Glutamatergic neuron (in vitro differentiated cells): Measurements from ENCODE around the gene SRC. TPM values are rescaled to one million over a fixed set of nuclear protein-coding genes. Genes with fewer than 3 reads are reported as not detected.

Experiments used
- DNase-seq: peaks from one replicate; pipeline ENCODE4 v3.0.0; 2022
- H3K27ac Mint-ChIP-seq: one replicate; pipeline ENCODE4 v1.8.0; 2020; ENCODE audit warnings: mild to moderate bottlenecking, mixed read lengths, inconsistent platforms; ENCODE audit not compliant: unreplicated experiment
- H3K27me3 Mint-ChIP-seq: one replicate; pipeline ENCODE4 v1.8.0; 2020; ENCODE audit warnings: mild to moderate bottlenecking, moderate library complexity, mixed read lengths, inconsistent platforms; ENCODE audit not compliant: unreplicated experiment
- H3K36me3 Mint-ChIP-seq: one replicate; pipeline ENCODE4 v1.8.0; 2020; ENCODE audit warnings: mild to moderate bottlenecking, mixed read lengths, inconsistent platforms; ENCODE audit not compliant: unreplicated experiment
- H3K4me1 Mint-ChIP-seq: one replicate; pipeline ENCODE4 v1.8.0; 2020; ENCODE audit warnings: mild to moderate bottlenecking, low read depth, mixed read lengths, inconsistent platforms; ENCODE audit not compliant: unreplicated experiment
- H3K4me3 Mint-ChIP-seq: one replicate; pipeline ENCODE4 v1.8.0; 2020; ENCODE audit warnings: mild to moderate bottlenecking, mixed read lengths, inconsistent platforms; ENCODE audit not compliant: unreplicated experiment
- H3K9me3 Mint-ChIP-seq: one replicate; pipeline ENCODE4 v1.8.0; 2020; ENCODE audit warnings: mild to moderate bottlenecking, moderate library complexity, mixed read lengths, inconsistent platforms; ENCODE audit not compliant: unreplicated experiment
- total RNA-seq: library from RNA; stranded (reverse); fragmentation: NEBNext Ultra II Directional; extraction: Animal tissue kit (Norgen Biotek cat#: 25700); gene quantifications from one replicate; pipeline ENCODE4 v1.2.1, GENCODE V29; 2021; ENCODE audit not compliant: unreplicated experiment
- TF ChIP-seq, protein P1 (sequence below): fragments of 200-600 bp; sonication (generic); IDR thresholded peaks from one replicate; pipeline ENCODE4 v1.5.0; 2021; ENCODE audit not compliant: partially characterized antibody, unreplicated experiment

Gene SRC
- total RNA-seq, 1 donor from 2014 or later = 39.2 TPM

DNA sequence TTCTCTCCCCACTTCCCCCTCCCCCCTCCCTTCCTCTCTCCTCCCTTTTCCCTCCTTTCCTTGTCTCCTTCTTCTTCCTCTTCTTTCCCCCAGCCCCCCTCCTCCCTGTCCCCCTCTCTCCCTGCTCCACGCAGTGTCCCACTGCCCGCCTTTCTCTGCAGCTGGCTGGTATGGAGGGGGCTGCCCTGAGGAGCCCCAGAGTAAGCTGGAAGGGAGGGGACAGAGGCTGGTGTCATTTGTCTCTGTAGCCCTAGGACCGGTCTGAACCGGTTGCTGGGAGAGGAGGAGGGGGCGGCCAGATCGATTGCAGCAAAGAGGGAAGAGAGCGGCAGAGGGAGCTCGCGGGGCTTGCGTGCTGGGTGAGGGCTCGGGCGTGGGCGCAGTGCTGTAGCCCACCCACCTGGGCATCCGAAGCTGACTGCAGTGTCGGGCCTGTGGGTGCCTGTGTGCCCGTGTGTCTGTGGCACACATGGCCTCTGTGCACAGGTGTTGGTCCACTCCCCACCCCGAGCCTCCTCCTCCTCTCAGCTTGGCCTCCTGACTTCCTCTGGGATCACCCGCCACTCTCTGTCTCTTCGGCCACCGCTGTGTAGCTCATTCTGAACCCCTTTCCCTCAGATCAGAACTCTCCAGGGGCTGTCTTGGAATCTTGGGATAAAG, 50.6 kb downstream of the SRC start:
- peak overlapping the region; percentile 100 for H3K27ac Mint-ChIP-seq
- H3K4me3 Mint-ChIP-seq = peak overlapping the region; percentile 80
- peaks cover 18% of the 10 kb centered on the region for H3K4me1 Mint-ChIP-seq
- TF ChIP-seq, protein P1, sequence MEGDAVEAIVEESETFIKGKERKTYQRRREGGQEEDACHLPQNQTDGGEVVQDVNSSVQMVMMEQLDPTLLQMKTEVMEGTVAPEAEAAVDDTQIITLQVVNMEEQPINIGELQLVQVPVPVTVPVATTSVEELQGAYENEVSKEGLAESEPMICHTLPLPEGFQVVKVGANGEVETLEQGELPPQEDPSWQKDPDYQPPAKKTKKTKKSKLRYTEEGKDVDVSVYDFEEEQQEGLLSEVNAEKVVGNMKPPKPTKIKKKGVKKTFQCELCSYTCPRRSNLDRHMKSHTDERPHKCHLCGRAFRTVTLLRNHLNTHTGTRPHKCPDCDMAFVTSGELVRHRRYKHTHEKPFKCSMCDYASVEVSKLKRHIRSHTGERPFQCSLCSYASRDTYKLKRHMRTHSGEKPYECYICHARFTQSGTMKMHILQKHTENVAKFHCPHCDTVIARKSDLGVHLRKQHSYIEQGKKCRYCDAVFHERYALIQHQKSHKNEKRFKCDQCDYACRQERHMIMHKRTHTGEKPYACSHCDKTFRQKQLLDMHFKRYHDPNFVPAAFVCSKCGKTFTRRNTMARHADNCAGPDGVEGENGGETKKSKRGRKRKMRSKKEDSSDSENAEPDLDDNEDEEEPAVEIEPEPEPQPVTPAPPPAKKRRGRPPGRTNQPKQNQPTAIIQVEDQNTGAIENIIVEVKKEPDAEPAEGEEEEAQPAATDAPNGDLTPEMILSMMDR = peak; percentile 31
- H3K9me3 Mint-ChIP-seq = peaks cover 10% of the 10 kb centered on the region
- H3K36me3 Mint-ChIP-seq = no peaks in the 10 kb centered on the region
- DNase-seq = peak; percentile 93
- H3K27me3 Mint-ChIP-seq = peaks cover 13% of the 10 kb centered on the region

DNA sequence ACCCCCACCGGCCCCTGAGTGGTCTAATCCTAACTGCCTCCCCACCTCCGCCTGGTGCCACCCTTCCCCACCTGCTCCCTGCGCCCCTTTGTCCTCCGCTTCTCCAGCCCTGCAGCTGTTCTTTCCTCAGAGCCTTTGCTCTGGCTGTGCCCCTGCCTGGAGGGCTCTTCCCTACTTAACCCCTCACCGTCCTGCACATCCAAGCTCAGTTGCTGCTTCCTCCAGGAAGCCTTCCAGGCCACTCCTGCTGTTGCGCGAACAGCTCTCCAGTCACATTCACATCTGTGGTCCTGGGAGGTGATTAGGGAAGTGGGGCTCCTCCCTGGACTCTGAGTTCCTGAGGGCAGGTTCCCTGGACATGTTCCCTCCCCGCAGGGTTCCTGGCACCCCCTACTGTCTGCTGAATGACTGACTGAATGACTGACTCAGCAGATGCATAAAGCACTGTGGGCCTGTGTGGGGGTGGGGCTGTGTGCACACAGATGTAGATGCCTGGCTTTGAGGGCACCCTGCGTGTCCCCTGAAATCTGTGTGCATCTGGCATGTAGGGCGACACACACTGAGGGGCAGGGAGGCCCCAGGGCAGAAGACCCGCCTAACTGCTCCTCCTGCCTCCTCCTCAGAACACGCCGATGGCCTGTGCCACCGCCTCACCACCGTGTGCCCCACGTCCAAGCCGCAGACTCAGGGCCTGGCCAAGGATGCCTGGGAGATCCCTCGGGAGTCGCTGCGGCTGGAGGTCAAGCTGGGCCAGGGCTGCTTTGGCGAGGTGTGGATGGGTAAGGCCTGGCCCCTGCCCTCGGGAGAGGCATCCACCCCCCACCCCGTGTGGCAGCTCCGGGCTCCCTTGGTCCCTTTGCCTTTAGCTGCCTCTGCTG, 51.4 kb downstream of the SRC start:
- H3K4me3 Mint-ChIP-seq = peak overlapping the region; percentile 80
- peaks cover 15% of the 10 kb centered on the region for H3K27me3 Mint-ChIP-seq
- H3K27ac Mint-ChIP-seq = peak overlapping the region; percentile 100
- TF ChIP-seq, protein P1 = no peak
- peaks cover 20% of the 10 kb centered on the region for H3K4me1 Mint-ChIP-seq
- peak; percentile 45 for DNase-seq
- H3K9me3 Mint-ChIP-seq = peaks cover 8% of the 10 kb centered on the region
- H3K36me3 Mint-ChIP-seq = no peaks in the 10 kb centered on the region

DNA sequence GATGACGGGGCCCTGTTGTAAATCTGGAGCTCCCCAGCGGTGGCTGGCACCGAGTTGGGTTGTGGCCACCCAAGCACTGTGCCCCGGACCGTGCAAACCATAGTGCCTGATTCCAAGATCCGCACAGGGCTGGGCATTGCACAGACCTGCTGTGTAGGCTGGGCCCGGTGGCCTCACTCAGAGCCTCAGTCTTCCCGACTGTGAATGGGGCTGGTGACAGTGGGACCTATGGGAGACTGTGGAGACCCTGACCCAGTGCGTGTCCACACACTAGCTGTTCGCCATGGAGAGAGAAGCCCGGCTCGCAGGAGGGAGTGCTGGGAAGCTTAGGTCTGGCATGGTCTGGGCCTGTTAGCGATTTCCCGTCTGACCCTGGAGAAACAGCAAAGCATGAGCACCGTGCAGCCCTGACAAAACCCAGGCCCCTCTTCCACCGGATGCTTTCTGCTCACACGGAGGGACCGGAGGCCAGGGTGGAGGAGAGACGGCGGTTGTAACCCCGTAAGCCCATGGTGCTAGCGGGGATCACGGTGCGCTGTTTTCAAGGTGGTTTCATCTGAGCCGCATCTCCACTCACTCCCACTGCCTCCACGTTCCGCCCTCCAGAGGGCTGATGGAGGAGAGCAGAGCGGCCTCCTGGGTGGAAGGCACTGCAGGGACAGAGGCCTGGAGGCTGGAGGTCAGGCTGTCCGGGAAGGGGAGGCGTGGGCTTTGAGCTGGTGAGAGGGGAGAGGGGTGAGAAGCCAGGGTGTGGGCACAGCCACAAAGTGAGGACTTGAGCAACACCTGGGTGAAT, 52.2 kb downstream of the SRC start:
- no peaks in the 10 kb centered on the region for H3K36me3 Mint-ChIP-seq
- no peak for DNase-seq
- H3K27ac Mint-ChIP-seq = peak overlapping the region; percentile 66
- peaks cover 20% of the 10 kb centered on the region for H3K4me1 Mint-ChIP-seq
- H3K9me3 Mint-ChIP-seq = peaks cover 8% of the 10 kb centered on the region
- no peak overlapping the region for H3K4me3 Mint-ChIP-seq
- TF ChIP-seq, protein P1 = no peak
- H3K27me3 Mint-ChIP-seq = peaks cover 15% of the 10 kb centered on the region

DNA sequence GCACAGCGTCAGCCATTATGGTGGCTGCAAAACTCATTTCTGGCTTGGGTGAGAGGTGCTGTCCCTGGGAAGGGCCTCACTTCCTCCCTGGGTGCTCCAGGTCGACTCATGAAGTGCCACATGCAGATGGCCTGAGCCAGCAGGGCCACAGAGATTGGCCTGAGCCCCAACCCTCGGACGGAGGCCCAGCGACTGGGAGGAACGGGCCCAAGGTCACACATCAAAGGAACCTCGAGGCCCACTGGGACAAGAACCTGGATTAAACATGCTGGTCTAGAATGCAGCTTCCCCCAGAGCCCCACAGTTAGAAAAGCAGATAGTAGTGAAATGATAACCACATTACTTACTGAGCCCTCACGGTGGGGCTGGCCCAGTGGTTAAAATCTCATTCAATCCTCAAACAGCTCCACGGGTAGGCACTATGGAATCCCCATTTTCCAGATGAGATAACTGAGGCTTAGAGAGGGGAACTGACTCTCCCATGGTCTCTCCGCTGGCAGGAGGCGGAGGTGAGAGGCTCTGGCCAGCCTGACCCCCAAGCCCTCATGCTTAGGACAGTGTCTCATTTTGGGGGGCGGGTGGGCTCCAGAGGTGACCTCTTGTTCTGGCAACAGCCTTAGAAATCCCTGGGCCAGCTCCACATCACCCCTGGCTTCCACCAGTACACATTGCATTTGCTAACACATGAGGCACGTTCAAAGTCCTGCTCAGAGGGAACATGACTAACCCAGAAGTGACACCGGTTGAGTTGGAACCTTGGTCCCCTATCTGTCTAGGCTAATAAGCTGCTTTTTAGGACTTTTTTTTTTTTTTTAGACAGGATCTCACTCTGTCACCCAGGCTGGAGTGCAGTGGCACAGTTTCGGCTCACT, 53.0 kb downstream of the SRC start:
- H3K36me3 Mint-ChIP-seq = no peaks in the 10 kb centered on the region
- TF ChIP-seq, protein P1 = no peak
- no peak overlapping the region for H3K4me3 Mint-ChIP-seq
- DNase-seq = no peak
- H3K27me3 Mint-ChIP-seq = peaks cover 16% of the 10 kb centered on the region
- H3K9me3 Mint-ChIP-seq = peaks cover 8% of the 10 kb centered on the region
- H3K4me1 Mint-ChIP-seq = peaks cover 18% of the 10 kb centered on the region
- H3K27ac Mint-ChIP-seq = peak overlapping the region; percentile 1
